MCF 10A (cell line): ENCODE data around the gene ZNF687. TPM values are rescaled to one million over a fixed set of nuclear protein-coding genes. Genes with fewer than 3 reads are reported as not detected.
A peak's percentile ranks its signal among the peaks of the same experiment; 100 is the strongest.

Experiments used
- BruUV-seq: library from RNA; stranded (reverse); fragments of 400-500 nt; replicated peaks from 2 replicates; lab custom pipeline; 2021; lab: Mats Ljungman, UMichigan
- CTCF ChIA-PET: fragments of 300-600 bp; sonication (Branson Sonifier 250); formaldehyde crosslinking; extraction: SDS; loops from one replicate; lab custom pipeline; 2021; ENCODE audit warnings: antibody characterized with exemption, inconsistent platforms; lab: Yijun Ruan, JAX
- POLR2A ChIA-PET: fragments of 300-600, 350-650 bp; sonication (Branson Sonifier 250); formaldehyde crosslinking; extraction: SDS; loops from one replicate; lab custom pipeline; 2020; ENCODE audit warnings: antibody characterized with exemption, inconsistent platforms; lab: Yijun Ruan, JAX
- DNase-seq: peaks from one replicate; pipeline ENCODE4 v3.0.0-alpha.2; 2018; ENCODE audit not compliant: unreplicated experiment
- H3K27ac Mint-ChIP-seq: one replicate; pipeline ENCODE4 v1.8.0; 2022; ENCODE audit warnings: mild to moderate bottlenecking, low read depth, mixed read lengths; ENCODE audit not compliant: unreplicated experiment
- H3K27me3 Mint-ChIP-seq: one replicate; pipeline ENCODE4 v1.8.0; 2022; ENCODE audit warnings: mixed read lengths; ENCODE audit not compliant: insufficient read depth, unreplicated experiment
- H3K36me3 Mint-ChIP-seq: one replicate; pipeline ENCODE4 v1.8.0; 2022; ENCODE audit warnings: mild to moderate bottlenecking, moderate library complexity, mixed read lengths; ENCODE audit not compliant: insufficient read depth, unreplicated experiment
- H3K4me1 Mint-ChIP-seq: one replicate; pipeline ENCODE4 v1.8.0; 2022; ENCODE audit warnings: mixed read lengths; ENCODE audit not compliant: insufficient read depth, unreplicated experiment
- H3K4me3 Mint-ChIP-seq: one replicate; pipeline ENCODE4 v1.8.0; 2022; ENCODE audit warnings: mild to moderate bottlenecking, moderate library complexity, mixed read lengths; ENCODE audit not compliant: unreplicated experiment
- H3K9me3 Mint-ChIP-seq: one replicate; pipeline ENCODE4 v1.8.0; 2022; ENCODE audit warnings: mixed read lengths; ENCODE audit not compliant: unreplicated experiment
- CTCF ChIP-seq: fragments of 200-600 bp; IDR thresholded peaks from one replicate; pipeline ENCODE4 v1.8.0; 2022; ENCODE audit warnings: antibody characterized with exemption, mild to moderate bottlenecking; ENCODE audit not compliant: unreplicated experiment
- intact Hi-C: fragments of 100-400 bp; cut with micrococcal nuclease; formaldehyde crosslinking; loops from 2 replicates; pipeline ENCODE4 v1.14.1; 2022
- total RNA-seq: library from RNA; stranded (reverse); gene quantifications from 2 replicates; pipeline ENCODE4 v1.2.3, GENCODE V29; 2022

The ZNF687 gene
- total RNA-seq, 1 experiment from 2014 or later, result 26.3 TPM

DNA sequence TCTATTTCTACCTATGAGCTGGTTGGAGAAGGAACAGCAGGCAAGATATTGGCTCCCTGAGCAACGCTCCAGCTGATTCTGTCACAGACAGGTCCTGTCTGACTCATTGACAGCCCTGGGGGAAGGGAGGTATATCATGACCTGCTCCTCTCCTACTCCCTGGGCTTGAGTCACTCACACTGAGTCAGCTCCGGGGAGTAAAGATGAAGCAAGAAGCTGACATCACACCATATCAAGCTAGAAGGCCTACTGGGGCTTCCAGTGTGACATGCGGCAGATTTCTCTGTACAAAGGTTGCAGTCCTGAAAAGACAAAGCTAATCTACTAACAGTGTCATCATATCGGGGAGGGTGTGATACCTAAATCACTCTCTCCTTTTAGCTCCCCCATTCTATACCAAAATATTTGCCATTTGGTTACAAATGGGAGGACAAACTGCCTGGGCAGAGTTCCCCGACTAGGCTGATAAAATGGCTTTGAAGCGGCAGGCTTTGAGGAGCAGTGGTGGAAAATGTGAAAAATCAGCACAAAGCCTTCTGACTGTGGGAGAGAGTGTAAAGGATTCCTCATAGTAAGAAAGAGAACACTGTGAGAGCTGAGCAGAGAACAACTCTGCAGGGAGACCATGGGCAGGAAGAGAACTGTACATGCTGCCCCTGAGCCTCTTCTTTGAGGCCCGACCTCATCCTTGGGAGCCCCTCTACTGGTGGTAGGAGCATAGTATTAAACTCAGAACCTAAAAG is 29.7 kb downstream of the ZNF687 start:
- Mint-ChIP-seq H3K27ac (peak overlapping the region; percentile 95), H3K4me1 (peaks cover 40% of the 10 kb centered on the region), H3K4me3 (no peak overlapping the region), H3K9me3 (no peaks in the 10 kb centered on the region), H3K27me3 (no peaks in the 10 kb centered on the region), H3K36me3 (peaks cover 75% of the 10 kb centered on the region)
- BruUV-seq, result TSS peak; percentile 100
- CTCF ChIA-PET, result interaction anchor here (0.6 to 27.4 kb wide), 20 partner anchors 9 to 751 kb away, joined by 3 to 566 read pairs (median 4); partner anchors contain the start of genes PI4KB, PSMB4 and ZNF687
- no peak for TF ChIP-seq CTCF
- peak; percentile 100 for DNase-seq
- intact Hi-C loops, result loop anchor here (1.0 to 2.0 kb wide), 2 partner anchors 16 to 87 kb away; partner anchors contain the start of genes PI4KB and PSMB4
- POLR2A ChIA-PET, result interaction anchor here (0.6 to 10.5 kb wide), 30 partner anchors 9 to 393 kb away, joined by 3 to 253 read pairs (median 4); partner anchors contain the start of genes PI4KB, PIP5K1A, PSMB4 and RFX5

DNA sequence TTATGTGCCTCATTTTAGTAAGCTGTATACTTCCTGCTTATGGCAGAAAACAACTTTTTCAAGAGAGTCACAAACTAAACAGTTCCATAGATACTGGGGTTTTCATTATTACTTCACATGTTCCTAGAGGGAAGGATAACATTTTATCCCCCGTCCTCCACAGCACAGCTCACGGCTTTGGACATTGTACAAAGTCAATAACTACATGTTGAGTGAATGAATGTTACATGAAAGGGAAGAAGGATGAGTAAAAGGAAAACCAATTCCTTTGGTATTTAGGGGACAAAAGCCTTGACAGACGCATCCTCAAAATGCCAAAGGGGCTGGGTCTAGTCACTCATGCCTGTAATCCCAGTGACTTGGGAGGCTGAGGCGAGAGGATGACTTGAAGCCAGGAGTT is 30.3 kb downstream of the ZNF687 start:
- peaks cover 40% of the 10 kb centered on the region for H3K4me1 Mint-ChIP-seq
- H3K36me3 Mint-ChIP-seq, result peaks cover 75% of the 10 kb centered on the region
- TF ChIP-seq CTCF, result no peak
- BruUV-seq, result no TSS peak
- peak overlapping the region; percentile 95 for H3K27ac Mint-ChIP-seq
- no peak for DNase-seq
- H3K4me3 Mint-ChIP-seq, result no peak overlapping the region
- intact Hi-C loops, result no loop called here
- no peaks in the 10 kb centered on the region for H3K9me3 Mint-ChIP-seq
- ChIA-PET POLR2A (interaction anchor here (1.0 to 10.5 kb wide), 19 partner anchors 8 to 146 kb away, joined by 3 to 253 read pairs (median 6); partner anchors contain the start of genes PI4KB, PSMB4, PSMD4 and RFX5), CTCF (interaction anchor here (0.6 to 27.4 kb wide), 11 partner anchors 12 to 752 kb away, joined by 3 to 566 read pairs (median 3); partner anchors contain the start of genes PI4KB, PSMB4 and ZNF687)
- no peaks in the 10 kb centered on the region for H3K27me3 Mint-ChIP-seq

- DNase-seq, result no peak
- intact Hi-C loops, result no loop called here
- Mint-ChIP-seq H3K4me3 (no peak overlapping the region), H3K9me3 (no peaks in the 10 kb centered on the region), H3K4me1 (peaks cover 40% of the 10 kb centered on the region), H3K36me3 (peaks cover 76% of the 10 kb centered on the region), H3K27me3 (no peaks in the 10 kb centered on the region), H3K27ac (peak overlapping the region; percentile 95)
- BruUV-seq, result no TSS peak
- CTCF ChIA-PET, result interaction anchor here (0.6 to 27.4 kb wide), 8 partner anchors 12 to 578 kb away, joined by 3 to 566 read pairs (median 9); partner anchors contain the start of genes PI4KB, PSMB4 and ZNF687
- POLR2A ChIA-PET, result interaction anchor here (1.0 to 10.5 kb wide), 13 partner anchors 8 to 118 kb away, joined by 3 to 253 read pairs (median 10); partner anchors contain the start of genes PI4KB, PSMB4, PSMD4 and RFX5
- TF ChIP-seq CTCF, result no peak
These were observed 30.7 kb downstream of the ZNF687 start for GRCh38 chr1:151312826-151313225.

DNA sequence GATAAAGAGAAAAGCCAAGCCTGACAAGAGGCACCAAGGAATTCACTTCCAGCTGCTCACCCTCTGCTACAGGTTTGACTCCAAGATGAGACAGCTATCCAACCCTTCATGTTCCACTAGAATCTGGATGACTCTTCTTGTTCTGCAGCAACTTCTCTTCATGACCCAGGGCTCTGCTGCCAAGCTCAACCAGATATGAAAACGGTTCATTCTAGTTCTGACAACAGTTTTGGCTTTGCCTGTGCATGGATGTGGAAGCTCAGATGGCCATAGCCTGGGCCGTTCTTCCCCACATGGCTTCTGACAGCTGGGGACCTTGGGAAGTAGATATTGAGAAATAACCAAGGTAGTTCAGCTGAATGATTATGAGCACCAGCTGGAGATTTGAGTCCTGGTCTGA is 31.4 kb downstream of the ZNF687 start:
- Mint-ChIP-seq H3K27ac (peak overlapping the region; percentile 49), H3K4me3 (no peak overlapping the region), H3K4me1 (peaks cover 40% of the 10 kb centered on the region), H3K27me3 (no peaks in the 10 kb centered on the region), H3K9me3 (no peaks in the 10 kb centered on the region), H3K36me3 (peaks cover 76% of the 10 kb centered on the region)
- TF ChIP-seq CTCF, result no peak
- intact Hi-C loops, result no loop called here
- ChIA-PET POLR2A (interaction anchor here (0.6 to 10.5 kb wide), 11 partner anchors 13 to 307 kb away, joined by 3 to 253 read pairs (median 4); partner anchors contain the start of genes MINDY1, PI4KB, PSMB4 and PSMD4), CTCF (interaction anchor here (2.6 to 27.4 kb wide), 3 partner anchors 13 to 27 kb away, joined by 11 to 566 read pairs (median 115); partner anchors contain the start of gene PI4KB)
- no TSS peak for BruUV-seq
- DNase-seq, result no peak
